ENCODE measurements around the gene TIMMDC1. TPM values are rescaled to one million over a fixed set of nuclear protein-coding genes. Genes with fewer than 3 reads are reported as not detected.

The TIMMDC1 gene
- total RNA-seq, 2 experiments from 2014 or later: 66.4 to 67.4 TPM

DNA sequence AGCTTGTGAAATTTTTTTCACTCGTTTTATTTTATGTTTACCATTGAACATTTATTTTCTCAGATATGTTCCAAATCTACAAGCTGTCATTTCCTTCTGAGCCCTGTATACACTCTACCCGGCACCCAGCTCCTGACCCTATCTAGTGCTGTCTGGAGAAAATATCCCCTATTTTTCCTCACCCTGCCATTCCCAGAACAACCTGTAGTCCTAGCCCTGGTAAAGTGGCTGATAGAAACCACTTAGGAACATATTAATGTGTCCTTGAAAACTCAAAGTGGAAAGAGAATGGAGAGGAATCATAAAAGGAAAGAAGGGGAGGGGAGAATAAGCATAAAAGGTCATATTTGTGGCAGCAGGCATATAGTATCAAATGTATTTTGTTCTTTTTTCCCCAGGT is 8.2 kb upstream of the TIMMDC1 start:
- POLR2A ChIA-PET: interaction anchor here (1.5 to 2.9 kb wide), 3 partner anchors 9 to 27 kb away, joined by 5 to 22 read pairs (median 9); partner anchors contain the start of genes TIMMDC1 and TMEM39A
- Mint-ChIP-seq H3K36me3 (ENCODE audit: low read depth) (peaks cover 48% of the 10 kb centered on the region), H3K27ac (no peak overlapping the region), H3K27me3 (no peaks in the 10 kb centered on the region), H3K4me3 (no peak overlapping the region), H3K4me1 (peaks cover 3% of the 10 kb centered on the region), H3K9me3 (no peaks in the 10 kb centered on the region)
- DNase-seq: no peak
- CTCF ChIA-PET: no interaction called here

DNA sequence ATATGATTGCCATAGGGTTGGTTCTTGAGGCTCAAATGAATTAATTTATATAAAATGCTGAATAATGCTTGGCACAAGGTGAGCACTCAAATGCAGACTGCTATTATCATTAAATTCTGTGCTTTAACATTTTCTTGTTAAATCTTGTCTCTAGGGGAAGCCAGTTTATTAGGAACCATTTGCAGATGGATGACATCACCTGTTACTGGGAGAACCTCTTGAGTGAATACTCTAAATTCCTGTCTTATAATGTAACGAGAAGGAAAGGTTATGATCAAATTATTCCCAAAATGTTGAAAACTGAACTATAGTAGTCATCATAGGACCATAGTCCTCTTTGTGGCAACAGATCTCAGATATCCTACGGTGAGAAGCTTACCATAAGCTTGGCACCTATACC is 6.2 kb upstream of the TIMMDC1 start:
- POLR2A ChIA-PET: interaction anchor here (1.2 kb wide), 1 partner anchor 184 kb away, joined by 3 read pairs; no protein-coding TSS in a partner anchor
- H3K4me3 Mint-ChIP-seq: no peak overlapping the region

GRCh38 chr3:119492810-119493209 is 5.5 kb upstream of the TIMMDC1 start:
- DNase-seq: no peak
- Mint-ChIP-seq H3K27ac (peak overlapping the region; percentile 8), H3K4me3 (no peak overlapping the region), H3K9me3 (no peaks in the 10 kb centered on the region), H3K36me3 (ENCODE audit: low read depth) (peaks cover 30% of the 10 kb centered on the region), H3K4me1 (peaks cover 16% of the 10 kb centered on the region), H3K27me3 (no peaks in the 10 kb centered on the region)
- POLR2A ChIA-PET: interaction anchor here (1.2 kb wide), 1 partner anchor 184 kb away, joined by 3 read pairs; no protein-coding TSS in a partner anchor
- CTCF ChIA-PET: no interaction called here

More for the DNA sequence above, 6.2 kb upstream of the TIMMDC1 start:
- DNase-seq: no peak
- no peaks in the 10 kb centered on the region for H3K9me3 Mint-ChIP-seq
- CTCF ChIA-PET: no interaction called here
- peaks cover 9% of the 10 kb centered on the region for H3K4me1 Mint-ChIP-seq
- H3K36me3 Mint-ChIP-seq (ENCODE audit: low read depth): peaks cover 30% of the 10 kb centered on the region
- H3K27ac Mint-ChIP-seq: no peak overlapping the region
- H3K27me3 Mint-ChIP-seq: no peaks in the 10 kb centered on the region

DNA sequence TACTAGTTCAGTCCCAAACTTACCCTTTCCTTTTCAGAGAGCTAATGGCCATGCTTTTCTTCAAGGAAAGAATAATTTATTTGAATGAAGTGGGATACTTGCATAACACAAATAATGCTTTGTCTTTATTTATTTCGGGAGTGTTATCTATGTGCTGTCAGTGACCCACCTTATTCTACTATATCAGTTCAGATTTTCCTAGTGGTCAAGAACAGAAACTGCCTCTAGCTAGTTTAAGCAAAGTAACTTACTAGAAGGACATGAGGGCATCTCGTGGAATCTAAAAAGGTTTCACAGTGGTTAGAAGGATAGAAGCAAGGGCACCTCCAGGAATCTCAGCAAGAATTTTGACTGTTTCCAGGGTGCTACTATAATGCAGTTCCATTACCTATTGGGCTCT is 3.8 kb upstream of the TIMMDC1 start:
- Mint-ChIP-seq H3K27ac (no peak overlapping the region), H3K27me3 (no peaks in the 10 kb centered on the region), H3K9me3 (no peaks in the 10 kb centered on the region), H3K4me1 (peaks cover 25% of the 10 kb centered on the region), H3K36me3 (ENCODE audit: low read depth) (peaks cover 32% of the 10 kb centered on the region), H3K4me3 (no peak overlapping the region)
- ChIA-PET CTCF (interaction anchor here (0.7 to 1.2 kb wide), 4 partner anchors 25 to 613 kb away, joined by 3 to 5 read pairs (median 4); partner anchors contain the start of genes POGLUT1 and TMEM39A), POLR2A (interaction anchor here (1.0 to 9.6 kb wide), 2 partner anchors 13 to 29 kb away, joined by 4 to 235 read pairs; partner anchors contain the start of genes POGLUT1 and TMEM39A)
- DNase-seq: no peak

DNA sequence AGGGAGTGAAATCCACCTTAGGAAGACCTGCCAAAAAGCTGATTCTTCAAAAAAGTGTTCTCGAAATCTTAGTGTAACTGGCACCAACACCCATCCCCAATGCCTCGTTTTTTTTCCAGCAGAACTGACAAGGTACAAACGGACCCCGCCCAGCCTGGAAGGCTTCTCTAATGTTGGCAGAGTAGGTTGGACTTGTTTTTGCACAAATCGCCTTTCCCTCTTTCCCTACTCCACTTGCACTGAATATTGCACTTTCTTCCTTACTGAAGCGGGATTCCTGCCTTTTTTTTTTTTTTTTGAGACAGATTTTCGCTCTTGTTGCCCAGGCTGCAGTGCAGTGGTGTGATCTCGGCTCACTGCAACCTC is 544 bp upstream of the TIMMDC1 start:
- no peak for DNase-seq
- Mint-ChIP-seq H3K27me3 (no peaks in the 10 kb centered on the region), H3K4me1 (peaks cover 45% of the 10 kb centered on the region), H3K36me3 (ENCODE audit: low read depth) (peaks cover 15% of the 10 kb centered on the region), H3K9me3 (no peaks in the 10 kb centered on the region), H3K27ac (peak overlapping the region; percentile 96), H3K4me3 (peak overlapping the region; percentile 99)
- ChIA-PET CTCF (interaction anchor here (0.5 to 3.0 kb wide), 10 partner anchors 9 to 321 kb away, joined by 3 to 12 read pairs (median 6); partner anchors contain the start of genes POGLUT1 and TMEM39A), POLR2A (interaction anchor here (0.8 to 9.6 kb wide), 24 partner anchors 9 to 1100 kb away, joined by 3 to 235 read pairs (median 5); partner anchors contain the start of genes B4GALT4, CD80, COX17 and GSK3B)

GRCh38 chr3:119500265-119500664 is 1.9 kb downstream of the TIMMDC1 start:
- H3K27me3 Mint-ChIP-seq: no peaks in the 10 kb centered on the region
- ChIA-PET POLR2A (interaction anchor here (1.4 to 9.6 kb wide), 5 partner anchors 8 to 60 kb away, joined by 3 to 235 read pairs (median 32); partner anchors contain the start of genes CD80, POGLUT1 and TMEM39A), CTCF (interaction anchor here (1.3 to 3.0 kb wide), 4 partner anchors 31 to 259 kb away, joined by 4 to 10 read pairs (median 6); partner anchors contain the start of genes B4GALT4 and POGLUT1)
- peak overlapping the region; percentile 33 for H3K27ac Mint-ChIP-seq
- DNase-seq: no peak
- peaks cover 49% of the 10 kb centered on the region for H3K4me1 Mint-ChIP-seq
- H3K9me3 Mint-ChIP-seq: no peaks in the 10 kb centered on the region
- peaks cover 21% of the 10 kb centered on the region for H3K36me3 Mint-ChIP-seq (ENCODE audit: low read depth)
- peak overlapping the region; percentile 51 for H3K4me3 Mint-ChIP-seq

DNA sequence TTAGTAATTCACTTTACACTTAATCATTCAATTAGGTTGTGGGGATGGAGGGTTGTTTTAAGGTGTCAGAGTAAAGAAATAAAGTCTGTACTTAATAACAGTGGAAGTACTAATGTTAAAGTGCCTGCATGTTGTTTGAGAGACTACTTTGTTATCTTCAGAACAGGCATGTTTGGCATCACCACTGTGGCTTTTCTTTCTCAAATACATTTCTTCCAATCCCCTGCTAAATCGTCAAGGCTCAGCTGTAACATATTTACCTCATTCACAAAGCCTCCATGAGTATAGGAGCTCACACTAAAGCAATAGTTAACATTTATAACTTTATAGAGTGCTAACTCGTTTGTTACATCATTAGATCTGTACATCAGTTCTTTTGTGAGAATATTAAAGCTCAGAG is 2.6 kb downstream of the TIMMDC1 start:
- ChIA-PET CTCF (interaction anchor here (1.3 to 2.0 kb wide), 2 partner anchors 180 to 260 kb away, joined by 4 read pairs; partner anchors contain the start of gene B4GALT4), POLR2A (interaction anchor here (1.4 to 9.6 kb wide), 3 partner anchors 35 to 59 kb away, joined by 3 to 235 read pairs (median 12); partner anchors contain the start of genes POGLUT1 and TMEM39A)
- H3K27ac Mint-ChIP-seq: peak overlapping the region; percentile 33
- peaks cover 51% of the 10 kb centered on the region for H3K4me1 Mint-ChIP-seq
- no peaks in the 10 kb centered on the region for H3K27me3 Mint-ChIP-seq
- no peak for DNase-seq
- H3K4me3 Mint-ChIP-seq: no peak overlapping the region
- H3K9me3 Mint-ChIP-seq: no peaks in the 10 kb centered on the region
- peaks cover 26% of the 10 kb centered on the region for H3K36me3 Mint-ChIP-seq (ENCODE audit: low read depth)

GRCh38 chr3:119506631-119507030 is 8.3 kb downstream of the TIMMDC1 start:
- Mint-ChIP-seq H3K36me3 (ENCODE audit: low read depth) (peaks cover 57% of the 10 kb centered on the region), H3K4me1 (peaks cover 45% of the 10 kb centered on the region), H3K9me3 (no peaks in the 10 kb centered on the region), H3K27me3 (no peaks in the 10 kb centered on the region), H3K27ac (peak overlapping the region; percentile 87), H3K4me3 (peak overlapping the region; percentile 78)
- ChIA-PET CTCF (interaction anchor here (1.8 to 2.4 kb wide), 3 partner anchors 9 to 53 kb away, joined by 5 to 6 read pairs (median 5); partner anchors contain the start of genes CD80, TIMMDC1 and TMEM39A), POLR2A (interaction anchor here (0.7 to 3.1 kb wide), 5 partner anchors 8 to 313 kb away, joined by 3 to 46 read pairs (median 9); partner anchors contain the start of genes TIMMDC1 and TMEM39A)
- DNase-seq: no peak

- H3K27me3 Mint-ChIP-seq: no peaks in the 10 kb centered on the region
- H3K4me1 Mint-ChIP-seq: peaks cover 42% of the 10 kb centered on the region
- peak overlapping the region; percentile 78 for H3K4me3 Mint-ChIP-seq
- ChIA-PET CTCF (interaction anchor here (1.8 to 2.4 kb wide), 3 partner anchors 9 to 52 kb away, joined by 5 to 6 read pairs (median 5); partner anchors contain the start of genes CD80, TIMMDC1 and TMEM39A), POLR2A (interaction anchor here (1.3 to 3.1 kb wide), 7 partner anchors 8 to 50 kb away, joined by 4 to 46 read pairs (median 7); partner anchors contain the start of genes TIMMDC1 and TMEM39A)
- no peak for DNase-seq
- peak overlapping the region; percentile 87 for H3K27ac Mint-ChIP-seq
- peaks cover 58% of the 10 kb centered on the region for H3K36me3 Mint-ChIP-seq (ENCODE audit: low read depth)
- no peaks in the 10 kb centered on the region for H3K9me3 Mint-ChIP-seq
Observed at GRCh38 chr3:119507404-119507803, 9.1 kb downstream of the TIMMDC1 start.

DNA sequence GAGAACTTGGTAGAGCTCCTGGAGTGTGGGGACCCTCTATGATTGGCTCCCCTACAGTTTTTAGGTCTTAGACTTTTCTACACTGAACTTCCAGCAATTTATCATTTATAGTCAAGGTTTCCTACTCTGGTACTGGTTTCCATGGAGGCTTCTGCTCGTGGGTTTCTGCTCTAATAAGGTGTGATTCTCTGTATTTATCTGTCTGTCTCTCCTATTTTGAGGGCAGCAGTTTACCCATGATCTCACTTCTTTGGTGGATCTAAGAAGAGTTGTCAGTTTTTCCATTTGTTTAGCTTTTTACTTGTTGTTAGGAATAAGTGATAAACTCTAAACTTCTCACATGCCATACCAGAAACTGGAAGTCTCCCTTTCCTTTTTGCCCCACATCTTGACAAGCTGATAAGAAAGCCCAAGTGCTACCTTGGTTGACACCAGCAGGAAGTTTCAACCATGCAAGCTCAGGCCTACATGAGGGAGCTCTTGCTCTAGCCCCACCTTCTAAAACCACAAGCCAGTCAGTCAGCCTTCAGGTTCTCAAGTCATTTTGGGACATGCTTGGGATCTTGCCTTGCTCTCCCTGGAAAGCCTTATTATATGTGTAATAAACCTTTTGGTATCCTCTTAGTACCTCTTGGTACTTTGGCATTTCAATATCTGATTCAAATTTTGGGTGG is 10.0 kb downstream of the TIMMDC1 start:
- Mint-ChIP-seq H3K4me3 (peak overlapping the region; percentile 23), H3K9me3 (no peaks in the 10 kb centered on the region), H3K27ac (peak overlapping the region; percentile 87), H3K4me1 (peaks cover 40% of the 10 kb centered on the region), H3K36me3 (ENCODE audit: low read depth) (peaks cover 64% of the 10 kb centered on the region), H3K27me3 (no peaks in the 10 kb centered on the region)
- peak; percentile 50 for DNase-seq
- POLR2A ChIA-PET: interaction anchor here (0.6 to 3.1 kb wide), 11 partner anchors 8 to 169 kb away, joined by 3 to 46 read pairs (median 4); partner anchors contain the start of genes COX17, TIMMDC1 and TMEM39A
- CTCF ChIA-PET: interaction anchor here (1.0 to 2.4 kb wide), 5 partner anchors 10 to 51 kb away, joined by 3 to 6 read pairs (median 5); partner anchors contain the start of genes CD80, TIMMDC1 and TMEM39A

- DNase-seq: no peak
- ChIA-PET CTCF (no interaction called here), POLR2A (interaction anchor here (1.1 to 1.5 kb wide), 2 partner anchors 13 to 270 kb away, joined by 3 read pairs; partner anchors contain the start of gene B4GALT4)
- H3K4me3 Mint-ChIP-seq: no peak overlapping the region
- H3K4me1 Mint-ChIP-seq: peaks cover 35% of the 10 kb centered on the region
- peaks cover 70% of the 10 kb centered on the region for H3K36me3 Mint-ChIP-seq (ENCODE audit: low read depth)
- no peak overlapping the region for H3K27ac Mint-ChIP-seq
- no peaks in the 10 kb centered on the region for H3K9me3 Mint-ChIP-seq
- H3K27me3 Mint-ChIP-seq: no peaks in the 10 kb centered on the region
Observed at GRCh38 chr3:119510690-119511089, 12.3 kb downstream of the TIMMDC1 start.

- Mint-ChIP-seq H3K27me3 (no peaks in the 10 kb centered on the region), H3K9me3 (no peaks in the 10 kb centered on the region), H3K4me1 (no peaks in the 10 kb centered on the region), H3K27ac (no peak overlapping the region), H3K36me3 (ENCODE audit: low read depth) (peaks cover 70% of the 10 kb centered on the region), H3K4me3 (no peak overlapping the region)
- no peak for DNase-seq
- ChIA-PET POLR2A (no interaction called here), CTCF (no interaction called here)
Observed at GRCh38 chr3:119514637-119515036, 16.3 kb downstream of the TIMMDC1 start.

Measured in activated CD4-positive, alpha-beta memory T cell treated with anti-CD3 and anti-CD28 coated beads, Interleukin-2, amount 10 ng/mL, durations not matched to agents 7 days and 5 days (primary cell).